ENCODE results near the gene TKFC.

The TKFC gene

GRCh38 chr11:61336171-61336935 lies 3.3 kb downstream of the TKFC start:
- Histone ChIP-seq H3K14ac (ENCODE audit: low read length) (no peak overlapping the region), H3K23ac (ENCODE audit: low read depth, low read length, poor library complexity) (peak overlapping the region; percentile 8), H2BK120ac (ENCODE audit: low read depth, low read length) (peak overlapping the region; percentile 62), H3K36me3 (replicated peaks in 1 of 2; ENCODE audit: control insufficient read depth in 2 of 2, insufficient read depth in 2 of 2, low read length in 2 of 2) (peaks cover 2 to 22% of the 10 kb centered on the region in 2 donors), H2BK12ac (ENCODE audit: low read length) (peak overlapping the region; percentile 68), H2AFZ (ENCODE audit: low read length) (peak overlapping the region; percentile 73), H3K4me1 (ENCODE audit: control insufficient read depth in 2 of 2, insufficient read depth in 1 of 2, low read depth in 1 of 2, low read length in 2 of 2) (peaks cover 11 to 36% of the 10 kb centered on the region in 2 donors), H4K91ac (ENCODE audit: low read depth, low read length, poor library complexity) (peak overlapping the region; percentile 34), H3K4me2 (ENCODE audit: insufficient read depth, low read length, poor library complexity, severe bottlenecking) (no peak overlapping the region), H2AK5ac (ENCODE audit: low read depth, low read length) (peak overlapping the region; percentile 54), H3K27ac (replicated peaks; ENCODE audit: low read length) (no peak overlapping the region), H3K4me3 (ENCODE audit: low read length in 2 of 2) (no peak overlapping the region), H2BK15ac (ENCODE audit: low read length) (peak overlapping the region; percentile 86), H4K8ac (ENCODE audit: low read depth, low read length) (peak overlapping the region; percentile 92), H3K79me1 (ENCODE audit: low read depth, low read length) (peaks cover 10% of the 10 kb centered on the region), H3K9me3 (replicated peaks in 1 of 2; ENCODE audit: control insufficient read depth in 2 of 2, insufficient read depth in 1 of 2, low read depth in 1 of 2, low read length in 2 of 2) (no peaks in the 10 kb centered on the region), H3K27me3 (ENCODE audit: control insufficient read depth in 3 of 3, insufficient read depth in 3 of 3, low read depth in 1 of 3, low read length in 3 of 3) (no peaks in the 10 kb centered on the region), H3K4ac (ENCODE audit: low read length) (peak overlapping the region; percentile 43), H3K9ac (ENCODE audit: low read depth, low read length, poor library complexity) (no peak overlapping the region), H3K18ac (ENCODE audit: low read length) (peak overlapping the region; percentile 90), H2BK5ac (ENCODE audit: low read length) (peak overlapping the region; percentile 77)
- peak; percentile 69 for DNase-seq (ENCODE audit: low spot score)
- no CpG with 5 or more reads among the region's 8 CpGs for WGBS, 2 donors (ENCODE audit: extremely low coverage in 2 of 2, insufficient read length in 2 of 2, insufficient replicate concordance in 1 of 2)

- Histone ChIP-seq H3K9ac (ENCODE audit: low read depth, low read length, poor library complexity) (no peak overlapping the region), H3K4me2 (ENCODE audit: insufficient read depth, low read length, poor library complexity, severe bottlenecking) (no peak overlapping the region), H2AFZ (ENCODE audit: low read length) (no peak overlapping the region), H3K4me1 (ENCODE audit: control insufficient read depth in 2 of 2, insufficient read depth in 1 of 2, low read depth in 1 of 2, low read length in 2 of 2) (peaks cover 6 to 32% of the 10 kb centered on the region in 2 donors), H2AK5ac (ENCODE audit: low read depth, low read length) (no peak overlapping the region), H4K91ac (ENCODE audit: low read depth, low read length, poor library complexity) (no peak overlapping the region), H3K14ac (ENCODE audit: low read length) (no peak overlapping the region), H3K9me3 (replicated peaks in 1 of 2; ENCODE audit: control insufficient read depth in 2 of 2, insufficient read depth in 1 of 2, low read depth in 1 of 2, low read length in 2 of 2) (no peaks in the 10 kb centered on the region), H3K4ac (ENCODE audit: low read length) (no peak overlapping the region), H4K8ac (ENCODE audit: low read depth, low read length) (no peak overlapping the region), H3K23ac (ENCODE audit: low read depth, low read length, poor library complexity) (peak overlapping the region; percentile 44), H3K79me1 (ENCODE audit: low read depth, low read length) (peaks cover 3% of the 10 kb centered on the region), H3K27me3 (ENCODE audit: control insufficient read depth in 3 of 3, insufficient read depth in 3 of 3, low read depth in 1 of 3, low read length in 3 of 3) (no peaks in the 10 kb centered on the region), H3K36me3 (replicated peaks in 1 of 2; ENCODE audit: control insufficient read depth in 2 of 2, insufficient read depth in 2 of 2, low read length in 2 of 2) (peaks cover 6 to 33% of the 10 kb centered on the region in 2 donors), H2BK5ac (ENCODE audit: low read length) (no peak overlapping the region), H2BK15ac (ENCODE audit: low read length) (no peak overlapping the region), H2BK120ac (ENCODE audit: low read depth, low read length) (no peak overlapping the region), H3K27ac (replicated peaks; ENCODE audit: low read length) (no peak overlapping the region), H3K18ac (ENCODE audit: low read length) (no peak overlapping the region), H3K4me3 (ENCODE audit: low read length in 2 of 2) (no peak overlapping the region), H2BK12ac (ENCODE audit: low read length) (no peak overlapping the region)
- no peak for DNase-seq (ENCODE audit: low spot score)
- WGBS, 2 donors (ENCODE audit: extremely low coverage in 2 of 2, insufficient read length in 2 of 2, insufficient replicate concordance in 1 of 2), result no CpG with 5 or more reads among the region's 15 CpGs
Measured at GRCh38 chr11:61337706-61338470, 4.9 kb downstream of the TKFC start.

- H3K4me1 ChIP-seq (ENCODE audit: control insufficient read depth in 2 of 2, insufficient read depth in 1 of 2, low read depth in 1 of 2, low read length in 2 of 2), result peaks cover 2 to 25% of the 10 kb centered on the region in 2 donors
- no peak overlapping the region for H3K9ac ChIP-seq (ENCODE audit: low read depth, low read length, poor library complexity)
- H3K14ac ChIP-seq (ENCODE audit: low read length), result no peak overlapping the region
- no peak overlapping the region for H4K91ac ChIP-seq (ENCODE audit: low read depth, low read length, poor library complexity)
- no peak overlapping the region for H2BK15ac ChIP-seq (ENCODE audit: low read length)
- H2BK12ac ChIP-seq (ENCODE audit: low read length), result no peak overlapping the region
- no peak overlapping the region for H4K8ac ChIP-seq (ENCODE audit: low read depth, low read length)
- H3K27me3 ChIP-seq (ENCODE audit: control insufficient read depth in 3 of 3, insufficient read depth in 3 of 3, low read depth in 1 of 3, low read length in 3 of 3), result no peaks in the 10 kb centered on the region
- H3K27ac ChIP-seq (replicated peaks; ENCODE audit: low read length), result no peak overlapping the region
- H3K23ac ChIP-seq (ENCODE audit: low read depth, low read length, poor library complexity), result peak overlapping the region; percentile 10
- H3K36me3 ChIP-seq (replicated peaks in 1 of 2; ENCODE audit: control insufficient read depth in 2 of 2, insufficient read depth in 2 of 2, low read length in 2 of 2), result peaks cover 6 to 44% of the 10 kb centered on the region in 2 donors
- no peak overlapping the region for H3K4me2 ChIP-seq (ENCODE audit: insufficient read depth, low read length, poor library complexity, severe bottlenecking)
- H2BK5ac ChIP-seq (ENCODE audit: low read length), result no peak overlapping the region
- H3K18ac ChIP-seq (ENCODE audit: low read length), result no peak overlapping the region
- H2AFZ ChIP-seq (ENCODE audit: low read length), result no peak overlapping the region
- H2AK5ac ChIP-seq (ENCODE audit: low read depth, low read length), result no peak overlapping the region
- DNase-seq (ENCODE audit: low spot score), result no peak
- H3K79me1 ChIP-seq (ENCODE audit: low read depth, low read length), result no peaks in the 10 kb centered on the region
- H3K9me3 ChIP-seq (replicated peaks in 1 of 2; ENCODE audit: control insufficient read depth in 2 of 2, insufficient read depth in 1 of 2, low read depth in 1 of 2, low read length in 2 of 2), result no peaks in the 10 kb centered on the region
- no peak overlapping the region for H3K4ac ChIP-seq (ENCODE audit: low read length)
- no peak overlapping the region for H3K4me3 ChIP-seq (ENCODE audit: low read length in 2 of 2)
- no CpG with 5 or more reads among the region's 26 CpGs for WGBS, 2 donors (ENCODE audit: extremely low coverage in 2 of 2, insufficient read length in 2 of 2, insufficient replicate concordance in 1 of 2)
- no peak overlapping the region for H2BK120ac ChIP-seq (ENCODE audit: low read depth, low read length)
Measured at GRCh38 chr11:61338783-61339489, 5.9 kb downstream of the TKFC start.

All from neuronal stem cell (in vitro differentiated cells).